IMR-90 (cell line): ENCODE data around the gene C1QL2. TPM values are rescaled to one million over a fixed set of nuclear protein-coding genes. Genes with fewer than 3 reads are reported as not detected.

ENCODE experiments used
- ATAC-seq: fragments of 200-7000 bp; cut with Tn5 transposase; 2 replicates; pipeline ENCODE4 v1.9.1; 2020; ENCODE audit warnings: low read depth, mild to moderate bottlenecking, moderate library complexity
- BruUV-seq: library from RNA; stranded (reverse); fragments of 400-500 nt; replicated peaks from 2 replicates; lab custom pipeline; 2021; lab: Mats Ljungman, UMichigan
- CTCF ChIA-PET: fragments of 300-600 bp; formaldehyde crosslinking; extraction: SDS; loops from one replicate; lab custom pipeline; 2021; ENCODE audit warnings: antibody characterized with exemption; lab: Yijun Ruan, JAX
- POLR2A ChIA-PET: fragments of 300-600 bp; sonication (Branson Sonifier 250); formaldehyde crosslinking; loops from one replicate; lab custom pipeline; 2022; ENCODE audit warnings: antibody characterized with exemption; ENCODE audit not compliant: unreplicated experiment; lab: Charles Lee
- DNase-seq: peaks from one replicate; pipeline ENCODE4 v3.0.0; 2013
- H2AFZ ChIP-seq: replicated peaks from 2 replicates; pipeline ENCODE3; 2013; ENCODE audit warnings: low read length, mild to moderate bottlenecking; ENCODE audit not compliant: poor library complexity
- H2AK5ac ChIP-seq: 2 replicates; pipeline ENCODE4 v1.6.1; 2013; ENCODE audit warnings: low read depth, low read length, inconsistent platforms
- H2AK9ac ChIP-seq: replicated peaks from 2 replicates; pipeline ENCODE3; 2013; ENCODE audit warnings: mild to moderate bottlenecking, low read depth, low read length, moderate library complexity; ENCODE audit not compliant: poor library complexity
- H2BK120ac ChIP-seq: 2 replicates; pipeline ENCODE4 v1.6.1; 2013; ENCODE audit warnings: low read depth, low read length, inconsistent platforms
- H2BK15ac ChIP-seq: 3 replicates; pipeline ENCODE4 v1.6.1; 2013; ENCODE audit warnings: low read depth, low read length, inconsistent platforms
- H2BK20ac ChIP-seq: 2 replicates; pipeline ENCODE4 v1.6.1; 2013; ENCODE audit warnings: low read depth, mild to moderate bottlenecking, inconsistent platforms, low read length, moderate library complexity
- H2BK5ac ChIP-seq: 2 replicates; pipeline ENCODE4 v1.6.1; 2013; ENCODE audit warnings: mild to moderate bottlenecking, low read depth, low read length, inconsistent platforms; ENCODE audit not compliant: poor library complexity, severe bottlenecking
- H3K14ac ChIP-seq: replicated peaks from 2 replicates; pipeline ENCODE4 v1.6.1; 2013; ENCODE audit warnings: low read depth, low read length, inconsistent platforms
- H3K18ac ChIP-seq: 2 replicates; pipeline ENCODE4 v1.6.1; 2013; ENCODE audit warnings: low read depth, low read length, control low read depth
- H3K23ac ChIP-seq: 2 replicates; pipeline ENCODE4 v1.6.1; 2013; ENCODE audit warnings: low read depth, low read length, inconsistent platforms
- H3K27ac ChIP-seq: 2 replicates; pipeline ENCODE4 v1.5.1; 2013; ENCODE audit warnings: mild to moderate bottlenecking, control low read depth, low read length; ENCODE audit not compliant: insufficient read depth
- H3K27me3 ChIP-seq: 2 replicates; pipeline ENCODE4 v1.6.1; 2013; ENCODE audit warnings: low read length; ENCODE audit not compliant: control insufficient read depth, insufficient read depth
- H3K36me3 ChIP-seq: 2 replicates; pipeline ENCODE4 v1.6.1; 2013; ENCODE audit warnings: low read length, mixed read lengths; ENCODE audit not compliant: control insufficient read depth, insufficient read depth
- H3K4ac ChIP-seq: 2 replicates; pipeline ENCODE4 v1.6.1; 2013; ENCODE audit warnings: low read depth, low read length, inconsistent platforms
- H3K4me1 ChIP-seq: 2 replicates; pipeline ENCODE4 v1.6.1; 2013; ENCODE audit warnings: low read length, mixed read lengths; ENCODE audit not compliant: control insufficient read depth, insufficient read depth
- H3K4me2 ChIP-seq: 2 replicates; pipeline ENCODE4 v1.6.1; 2013; ENCODE audit warnings: low read depth, mild to moderate bottlenecking, control low read depth, low read length, moderate library complexity
- H3K4me3 ChIP-seq: 2 replicates; pipeline ENCODE4 v1.5.1; 2013; ENCODE audit warnings: low read depth, mild to moderate bottlenecking, control low read depth, low read length, moderate library complexity; ENCODE audit not compliant: insufficient read depth
- H3K56ac ChIP-seq: 2 replicates; pipeline ENCODE4 v1.6.1; 2013; ENCODE audit warnings: low read length, inconsistent platforms; ENCODE audit not compliant: insufficient read depth; ENCODE audit errors: extremely low read depth
- H3K79me1 ChIP-seq, 2 experiments: 2 replicates each; pipeline ENCODE4 v1.6.1; 2013; ENCODE audit warnings: low read length in 2 of 2, inconsistent platforms in 1 of 2, low read depth in 1 of 2
- H3K9ac ChIP-seq: 2 replicates; pipeline ENCODE4 v1.6.1; 2013; ENCODE audit warnings: low read depth, low read length, control low read depth
- H3K9me1 ChIP-seq: 2 replicates; pipeline ENCODE4 v1.6.1; 2013; ENCODE audit warnings: low read length, inconsistent platforms; ENCODE audit not compliant: insufficient read depth
- H3K9me3 ChIP-seq: 2 replicates; pipeline ENCODE4 v1.6.1; 2013; ENCODE audit warnings: low read length; ENCODE audit not compliant: control insufficient read depth, insufficient read depth
- H4K20me1 ChIP-seq: 2 replicates; pipeline ENCODE4 v1.6.1; 2013; ENCODE audit warnings: low read length, inconsistent platforms; ENCODE audit not compliant: insufficient read depth
- H4K5ac ChIP-seq: 2 replicates; pipeline ENCODE4 v1.6.1; 2013; ENCODE audit warnings: mild to moderate bottlenecking, low read depth, low read length, control low read depth
- H4K8ac ChIP-seq, 2 experiments: 2 replicates each; pipeline ENCODE4 v1.6.1; 2013; ENCODE audit warnings: low read depth in 2 of 2, low read length in 2 of 2, control low read depth in 1 of 2, inconsistent platforms in 1 of 2
- H4K91ac ChIP-seq: 2 replicates; pipeline ENCODE4 v1.6.1; 2013; ENCODE audit warnings: low read depth, low read length, inconsistent platforms; ENCODE audit not compliant: insufficient read depth
- CEBPB ChIP-seq: IDR thresholded peaks from 2 replicates; pipeline ENCODE4 v1.6.1; 2012; ENCODE audit warnings: low read depth, low read length, improper control_type of control experiment
- CHD1 ChIP-seq: IDR thresholded peaks from 2 replicates; pipeline ENCODE4 v1.6.1; 2012; ENCODE audit warnings: low read depth, low read length, improper control_type of control experiment
- MAFK ChIP-seq: IDR thresholded peaks from 2 replicates; pipeline ENCODE4 v1.6.1; 2012; ENCODE audit warnings: low read depth, low read length, improper control_type of control experiment
- MAZ ChIP-seq: IDR thresholded peaks from 2 replicates; pipeline ENCODE4 v1.6.1; 2012; ENCODE audit warnings: low read depth, mild to moderate bottlenecking, low read length, improper control_type of control experiment, moderate library complexity, borderline replicate concordance
- RCOR1 ChIP-seq: IDR thresholded peaks from 2 replicates; pipeline ENCODE4 v1.6.1; 2012; ENCODE audit warnings: mild to moderate bottlenecking, low read length, improper control_type of control experiment; ENCODE audit not compliant: insufficient replicate concordance
- WGBS, 2 experiments: methylation state at CpG; one replicate each; pipeline versions ENCODE4 v1.1.5 to v1.1.7; 2013; ENCODE audit warnings: missing lambda C conversion rate in 2 of 2; ENCODE audit not compliant: insufficient read length in 1 of 2; ENCODE audit errors: extremely low coverage in 2 of 2; 5-methylcytosine and 5-hydroxymethylcytosine counted together
- dilution Hi-C: fragments of 300-500 bp; cut with HindIII; formaldehyde crosslinking; loops from one replicate; pipeline ENCODE4 v1.14.3; 2018; ENCODE audit warnings: low sequenced_read_pairs; ENCODE audit not compliant: unreplicated experiment
- in situ Hi-C: fragments of 300-500 bp; cut with MboI; formaldehyde crosslinking; loops from 3 replicates; pipeline ENCODE4 v1.14.3; 2019; ENCODE audit warnings: low sequenced_read_pairs, inconsistent platforms, mixed read lengths
- intact Hi-C: fragments of 100-400 bp; cut with micrococcal nuclease; formaldehyde crosslinking; loops from 2 replicates; pipeline ENCODE4 v1.10.0; 2022
- polyA plus RNA-seq, 3 experiments: library from polyadenylated mRNA; depleted of rRNA; stranded (reverse); fragments of >200 nt; gene quantifications; 2 replicates each; pipeline ENCODE4 v1.2.3, GENCODE V29; 2012; ENCODE audit warnings: low replicate concordance in 1 of 3
- total RNA-seq: library from RNA; depleted of rRNA; stranded (reverse); fragments of >200 nt; gene quantifications from 2 replicates; pipeline ENCODE4 v1.2.3, GENCODE V29; 2012
- TF ChIP-seq, protein P1 (sequence below): fragments of 150-350 bp; IDR thresholded peaks from 2 replicates; pipeline ENCODE4 v1.6.1; 2017; ENCODE audit warnings: mild to moderate bottlenecking, antibody characterized with exemption, low read length, low read depth

C1QL2 gene
- total and polyA plus RNA-seq, 2 of the 4 experiments (the other 2 are of a cell fraction): not detected

DNA sequence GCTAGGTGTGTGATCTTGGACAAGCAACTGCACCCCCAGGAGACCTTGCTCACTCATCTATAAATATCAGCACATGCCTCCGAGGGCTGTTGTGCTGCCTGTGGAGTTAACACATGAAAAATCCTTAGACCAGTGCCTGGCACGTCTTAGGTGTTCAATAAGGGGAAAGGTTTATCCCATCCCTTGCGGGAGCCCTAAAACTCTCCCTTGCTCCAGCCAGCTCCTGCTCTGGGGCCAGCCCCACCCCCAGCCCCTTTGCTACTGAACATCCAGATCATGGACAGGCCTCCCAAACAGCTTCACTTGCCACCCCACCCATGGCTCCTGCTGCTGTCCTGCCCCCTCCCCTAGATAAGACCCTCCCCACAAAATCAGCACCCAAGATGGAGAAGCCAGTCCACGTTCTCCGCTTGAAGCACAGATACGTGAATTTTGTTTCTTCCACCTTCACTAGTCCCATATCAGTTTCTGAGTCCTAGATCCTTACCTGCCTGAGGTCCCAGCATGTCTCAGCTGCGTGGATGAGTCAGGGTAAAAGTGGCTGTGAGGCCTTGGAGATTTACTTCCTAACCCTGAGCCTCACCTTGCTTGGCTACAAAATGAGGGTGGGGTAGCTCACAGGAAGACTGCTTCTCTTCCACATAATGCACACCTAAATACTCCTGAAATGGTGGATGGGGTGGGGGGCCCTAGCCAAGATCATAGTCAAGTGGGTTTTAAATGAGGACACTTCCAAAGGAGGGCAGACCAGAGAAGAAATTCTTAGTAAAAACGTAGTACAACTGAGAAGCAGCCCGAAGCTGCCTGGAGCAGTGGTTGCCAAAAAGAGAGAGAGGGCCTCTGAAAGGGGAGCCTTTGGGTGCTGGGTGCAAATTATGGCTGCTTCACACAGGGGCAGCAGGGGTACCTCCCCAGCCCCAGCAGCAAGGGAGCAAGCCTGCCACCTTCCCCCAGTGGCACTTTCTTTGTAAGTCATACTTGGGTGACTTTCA is 40.4 kb downstream of the C1QL2 start (continued):
- TF ChIP-seq CEBPB (no peak), MAFK (no peak)

DNA sequence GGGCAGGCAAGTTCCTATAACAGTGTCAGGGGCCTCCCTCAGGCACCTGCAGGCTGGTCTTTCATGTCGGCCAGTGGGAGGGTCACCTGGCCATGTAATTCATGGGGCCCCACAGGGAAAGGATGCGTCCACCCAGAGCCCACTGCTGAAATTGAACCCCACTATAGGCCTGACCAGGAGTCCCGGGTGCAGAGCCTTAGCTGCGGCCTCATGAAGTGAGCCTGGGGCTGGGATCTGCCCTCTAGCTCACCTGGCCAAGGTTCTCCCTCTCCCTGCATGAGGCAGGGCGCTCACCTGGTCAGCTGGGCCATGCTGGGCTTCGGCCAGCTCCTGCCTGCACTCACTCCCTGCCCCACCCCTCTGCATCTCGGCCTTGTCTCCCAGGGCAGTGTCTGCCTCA is 41.1 kb downstream of the C1QL2 start:
- Histone ChIP-seq H2BK120ac (no peak overlapping the region), H2BK15ac (no peak overlapping the region), H3K23ac (no peak overlapping the region), H2AFZ (no peak overlapping the region), H3K4me1 (no peaks in the 10 kb centered on the region), H4K91ac (no peak overlapping the region), H3K27me3 (peaks cover 5% of the 10 kb centered on the region), H3K4ac (no peak overlapping the region), H4K20me1 (no peaks in the 10 kb centered on the region), H3K36me3 (no peaks in the 10 kb centered on the region), H3K4me2 (no peak overlapping the region), H2BK20ac (no peak overlapping the region), H4K5ac (no peak overlapping the region), H3K4me3 (no peak overlapping the region), H3K79me1 (no peaks in the 10 kb centered on the region), H4K8ac (no peak overlapping the region), H3K18ac (no peak overlapping the region), H2BK5ac (no peak overlapping the region), H3K14ac (no peak overlapping the region), H3K9me1 (no peaks in the 10 kb centered on the region), H2AK9ac (no peak overlapping the region), H3K9me3 (no peaks in the 10 kb centered on the region), H3K9ac (no peak overlapping the region), H3K27ac (no peak overlapping the region), H2AK5ac (no peak overlapping the region), H3K56ac (no peak overlapping the region)
- TF ChIP-seq RCOR1 (no peak), CHD1 (no peak), MAZ (no peak), MAFK (no peak)
- TF ChIP-seq, protein P1, sequence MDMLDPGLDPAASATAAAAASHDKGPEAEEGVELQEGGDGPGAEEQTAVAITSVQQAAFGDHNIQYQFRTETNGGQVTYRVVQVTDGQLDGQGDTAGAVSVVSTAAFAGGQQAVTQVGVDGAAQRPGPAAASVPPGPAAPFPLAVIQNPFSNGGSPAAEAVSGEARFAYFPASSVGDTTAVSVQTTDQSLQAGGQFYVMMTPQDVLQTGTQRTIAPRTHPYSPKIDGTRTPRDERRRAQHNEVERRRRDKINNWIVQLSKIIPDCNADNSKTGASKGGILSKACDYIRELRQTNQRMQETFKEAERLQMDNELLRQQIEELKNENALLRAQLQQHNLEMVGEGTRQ: no peak
- intact Hi-C loops (no loop called here), in situ Hi-C loops (no loop called here), dilution Hi-C loops (no loop called here)
- ATAC-seq (no peak), DNase-seq (no peak)
- CTCF ChIA-PET: no interaction called here
- WGBS, 2 experiments: 57% methylated on average over 2 of the region's 7 CpGs; no CpG with 5 or more reads in 1 of the 2 experiments
- BruUV-seq: no TSS peak
- POLR2A ChIA-PET: no interaction called here
